ENCODE data around the gene SND1. TPM values are rescaled to one million over a fixed set of nuclear protein-coding genes. Genes with fewer than 3 reads are reported as not detected.

Gene SND1
- polyA plus RNA-seq, 12 donors = 73.0 to 117 (median 95.7) TPM; not detected in 1

- DNase-seq = no peak
These were observed 278.6 kb downstream of the SND1 start for GRCh38 chr7:127930341-127931328.

GRCh38 chr7:127932076-127932475, 280.1 kb downstream of the SND1 start:
- DNase-seq = no peak

- no peak for DNase-seq
These were observed 280.5 kb downstream of the SND1 start for GRCh38 chr7:127932496-127932895.

- DNase-seq = no peak
These were observed 281.2 kb downstream of the SND1 start for GRCh38 chr7:127933146-127933545.

DNA sequence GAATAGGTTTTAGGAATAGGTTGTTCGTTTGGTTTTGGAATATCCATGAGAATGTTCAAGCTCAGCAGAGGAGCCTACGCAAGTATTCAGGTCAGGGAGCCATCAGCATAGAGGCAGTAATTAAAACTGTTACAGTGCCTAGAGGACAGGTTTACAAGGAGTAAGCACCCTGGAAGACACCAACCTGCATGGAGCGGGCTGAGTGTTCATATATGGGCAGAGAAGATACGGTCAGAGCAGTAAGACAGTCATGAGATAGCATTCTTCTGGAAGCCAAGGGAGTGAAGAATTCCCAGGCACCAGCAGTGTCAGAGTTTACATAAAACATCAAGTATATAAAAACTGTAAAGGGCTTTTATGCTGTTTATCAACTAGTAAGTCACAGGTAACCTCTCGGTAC, 282.7 kb downstream of the SND1 start:
- no peak for DNase-seq

GRCh38 chr7:127935847-127936376, 283.9 kb downstream of the SND1 start:
- no peak for DNase-seq

GRCh38 chr7:127937066-127937680, 285.2 kb downstream of the SND1 start:
- no peak for DNase-seq

DNA sequence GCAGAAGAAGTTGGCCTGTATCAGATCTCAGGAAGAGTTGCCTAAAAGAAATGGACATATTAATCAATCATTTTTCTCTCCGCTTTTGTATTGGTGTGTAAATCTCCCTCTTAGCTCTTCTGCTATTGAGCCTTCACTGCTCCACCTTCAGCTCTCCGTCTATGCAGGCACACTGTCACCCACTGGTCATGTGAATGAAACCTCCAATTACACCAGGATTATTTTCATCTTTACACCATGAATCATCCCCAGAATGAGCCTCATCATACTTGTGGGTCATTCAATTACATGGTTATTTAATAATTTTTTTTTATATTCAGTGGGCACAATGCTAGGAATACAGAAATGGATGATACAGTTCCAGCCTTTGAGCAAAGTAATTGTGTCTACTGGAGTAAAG, 286.6 kb downstream of the SND1 start:
- DNase-seq = no peak

- peak; percentile 10 for DNase-seq
These were observed 288.6 kb downstream of the SND1 start for GRCh38 chr7:127940381-127941160.

DNA sequence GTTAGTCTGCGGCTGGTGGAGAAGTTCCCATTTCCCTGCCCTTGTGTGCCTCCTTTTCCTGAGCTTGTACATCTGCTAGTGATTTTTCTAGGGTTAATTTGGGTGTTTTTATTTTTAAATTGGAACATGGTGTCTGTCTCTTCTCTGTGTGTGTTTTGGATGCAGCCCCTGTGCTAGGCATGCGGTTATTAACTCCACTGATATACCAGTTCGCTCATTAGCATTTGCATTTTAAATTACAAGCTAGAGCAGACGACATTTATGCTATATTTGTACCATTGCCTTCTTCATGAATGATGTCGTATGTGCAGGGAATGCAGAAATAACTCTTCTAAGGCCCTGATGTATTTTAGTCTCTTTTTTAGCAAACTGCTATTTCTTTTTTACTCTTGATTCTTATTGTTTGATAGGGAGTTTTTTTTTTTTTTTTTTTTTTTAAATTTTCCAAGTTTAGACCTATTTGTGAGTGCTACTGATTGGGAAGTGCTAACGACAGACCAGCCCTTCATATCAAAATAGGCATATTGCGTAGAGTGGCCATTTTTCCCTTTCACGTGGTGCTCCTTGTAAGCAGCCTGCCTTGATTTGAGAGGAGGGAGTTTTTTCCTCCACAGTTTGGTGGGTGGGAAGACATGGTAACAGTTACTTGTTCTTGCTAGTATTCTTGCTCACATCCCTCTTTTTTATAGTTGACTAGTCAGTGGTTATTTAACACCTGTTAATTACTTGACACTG, 289.6 kb downstream of the SND1 start:
- no peak for DNase-seq

DNA sequence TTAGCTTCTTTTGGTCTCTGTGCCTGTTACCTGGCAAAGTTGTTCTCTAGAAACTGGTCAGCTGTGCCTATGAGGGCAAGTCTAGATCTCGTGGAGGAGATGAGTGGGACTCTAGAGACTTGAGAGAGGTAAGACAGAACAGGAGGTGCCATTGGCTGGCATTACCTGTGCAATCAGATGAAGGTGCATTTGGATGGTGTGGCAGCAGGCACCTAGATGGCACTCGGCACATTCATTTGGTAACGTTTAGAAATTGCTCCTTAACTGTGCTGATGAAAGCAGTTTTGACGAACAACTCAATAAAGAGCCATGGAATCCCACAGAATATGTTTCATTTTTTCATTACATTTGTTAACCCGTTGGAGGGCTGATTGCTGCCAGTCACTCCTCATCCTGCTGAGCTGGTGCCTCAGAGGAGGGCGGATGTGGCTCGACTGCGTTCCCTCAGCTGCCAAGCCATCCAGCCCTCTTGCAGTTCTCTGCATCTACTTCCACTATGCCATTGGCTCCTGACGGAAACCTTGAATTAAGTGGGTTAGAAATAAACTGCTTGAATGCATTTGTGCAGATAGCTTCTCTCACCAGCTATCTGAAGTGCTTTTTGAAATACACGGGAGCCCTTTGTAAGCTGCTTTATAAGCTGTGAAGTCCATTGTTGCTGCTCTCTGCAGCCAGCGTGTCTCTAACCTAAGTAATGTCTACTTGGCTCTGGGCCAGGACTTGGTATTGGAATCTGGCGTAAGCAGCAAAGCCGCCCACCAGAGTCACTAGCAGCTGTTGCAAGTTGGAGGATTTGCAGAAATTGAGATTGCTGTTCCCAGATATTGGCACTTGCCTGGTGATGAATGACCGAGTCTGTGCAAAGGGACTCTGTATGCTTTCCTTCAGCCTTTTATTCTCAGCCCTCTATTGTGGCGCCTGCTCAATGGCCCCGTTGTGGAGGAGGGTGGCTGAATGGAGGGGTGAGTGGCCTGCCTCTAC, 291.8 kb downstream of the SND1 start:
- peak; percentile 36 for DNase-seq

DNA sequence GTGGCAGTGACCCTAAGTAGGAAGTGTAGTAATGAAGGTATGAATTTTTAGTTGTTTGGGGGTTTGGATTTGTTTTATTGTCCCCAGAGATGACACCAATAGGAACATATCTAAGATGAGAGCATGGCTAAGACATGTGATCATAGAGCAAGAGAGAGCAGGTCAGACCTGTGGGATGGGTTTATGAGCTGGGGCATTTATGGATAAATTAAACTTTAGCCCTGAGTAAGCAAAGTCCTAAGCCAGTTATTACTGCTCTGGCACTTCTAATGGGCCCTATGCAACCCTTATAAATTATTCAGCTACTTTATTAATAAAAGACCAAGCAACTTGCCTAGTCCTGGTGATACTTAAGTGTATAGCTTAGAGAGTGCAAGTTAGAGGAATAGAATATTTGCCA, 294.1 kb downstream of the SND1 start:
- no peak for DNase-seq

DNA sequence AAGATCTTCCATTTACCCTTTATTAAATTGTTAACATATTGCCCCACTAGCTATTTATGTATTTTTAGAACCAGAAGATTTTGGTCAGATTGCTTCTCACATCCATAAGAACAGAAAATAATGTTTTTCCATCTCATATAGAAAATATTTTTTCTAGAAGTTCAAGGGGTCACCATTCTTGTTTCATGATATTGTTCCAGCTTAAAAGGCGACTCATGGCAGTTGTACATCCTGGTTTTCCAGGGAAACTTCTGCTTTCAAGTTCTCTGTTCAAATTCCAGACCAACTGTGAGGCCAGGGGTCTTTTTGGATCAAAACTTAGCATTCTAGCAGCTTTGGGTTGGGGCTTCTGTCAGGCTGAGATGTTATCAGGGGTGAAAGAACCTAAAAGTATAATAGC, 294.9 kb downstream of the SND1 start:
- no peak for DNase-seq

- no peak for DNase-seq
These were observed 296.3 kb downstream of the SND1 start for GRCh38 chr7:127948312-127948711.

DNA sequence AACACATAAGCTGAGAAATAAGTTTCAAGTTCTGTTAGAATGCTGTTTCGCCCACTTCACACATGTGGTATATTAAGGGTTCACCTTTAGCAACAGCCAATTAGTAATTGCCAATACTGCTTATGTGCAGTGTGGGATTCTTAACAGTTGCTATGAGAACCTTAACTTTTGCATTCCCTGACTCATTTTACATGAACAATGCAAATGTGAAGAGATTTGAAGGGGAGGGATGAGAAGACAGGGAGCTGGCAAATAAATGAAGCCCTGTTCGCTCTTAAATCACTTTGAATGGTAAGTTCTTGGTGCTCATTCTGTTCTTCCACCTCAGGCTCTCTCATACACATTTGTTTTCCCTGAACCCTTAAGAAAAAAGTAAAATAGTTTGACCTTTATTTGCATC, 296.9 kb downstream of the SND1 start:
- no peak for DNase-seq

DNA sequence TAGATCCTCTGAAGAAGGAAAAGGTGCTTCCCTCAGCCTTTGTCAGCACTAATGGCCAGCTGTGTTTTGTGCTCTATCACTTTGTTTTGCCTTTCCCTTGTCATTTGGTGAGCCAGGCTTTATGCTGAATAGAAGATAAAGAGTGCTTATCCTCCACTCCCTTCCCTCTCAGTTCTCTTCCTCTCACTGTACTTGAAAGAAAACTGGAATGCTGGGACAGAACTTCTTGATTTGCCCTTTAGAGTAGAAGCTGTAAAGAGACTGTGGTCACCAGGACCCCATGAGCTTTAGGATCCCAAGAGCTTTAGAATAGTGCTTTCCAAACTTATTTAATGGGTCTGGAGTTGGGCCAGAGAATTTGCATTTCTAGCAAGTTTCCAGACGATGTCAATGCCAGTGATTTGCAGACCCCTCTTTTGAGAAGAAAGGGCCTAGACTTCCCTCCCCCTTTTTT, 297.8 kb downstream of the SND1 start:
- DNase-seq = no peak

DNA sequence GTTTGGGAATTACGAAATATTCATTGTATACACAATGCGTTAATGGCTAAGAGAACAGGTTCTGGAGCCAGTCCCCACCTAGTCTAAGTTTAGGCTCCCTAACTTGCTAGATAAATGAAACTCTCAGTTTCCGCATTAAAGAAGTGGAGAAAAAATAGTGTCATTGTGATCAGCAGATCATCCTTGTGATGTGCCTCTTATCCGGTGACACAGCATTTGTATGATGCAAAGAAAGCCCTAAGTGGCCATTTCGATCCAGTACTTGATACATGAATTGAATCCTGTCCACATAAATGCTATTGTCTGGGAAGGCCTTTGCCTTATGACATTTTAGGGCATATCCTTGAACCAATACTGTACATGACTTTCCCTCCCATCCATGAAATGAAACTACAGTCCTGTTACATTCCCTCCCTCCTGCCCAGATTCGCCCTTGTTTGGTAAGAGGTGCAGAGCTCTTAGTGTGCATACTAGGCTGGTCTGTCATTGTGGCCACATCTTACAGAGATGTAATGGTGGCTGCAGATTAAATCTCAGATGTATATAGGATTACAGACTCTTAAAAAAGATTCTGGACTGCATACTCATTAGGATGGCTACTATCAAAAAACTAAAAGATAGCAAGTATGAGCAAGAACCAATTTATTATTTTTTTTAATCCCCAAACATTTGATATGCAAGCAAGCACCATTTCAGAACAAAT, 298.4 kb downstream of the SND1 start:
- DNase-seq = no peak

- DNase-seq = no peak
These were observed 301.7 kb downstream of the SND1 start for GRCh38 chr7:127953423-127954356.
